Stimulated activated naive B cell treated with anti-CD40 and anti-IgM and Interleukin-4, amounts not matched to agents 10 μg/mL and 1 μg/mL and 100 μg/mL, for 72 hours (primary cell): ENCODE measurements around the gene VWA3B.

Experiments used
- ATAC-seq, 2 donors: fragments of 150-1000 bp; cut with Tn5 transposase; replicated peaks; 2 replicates each; pipeline ENCODE4 v1.10.0; 2021; ENCODE audit warnings: moderate library complexity in 1 of 2
- DNase-seq: peaks from one replicate; pipeline ENCODE4 v3.0.0; 2021
- H3K27ac Mint-ChIP-seq: one replicate; pipeline ENCODE4 v1.8.0; 2022; ENCODE audit warnings: mild to moderate bottlenecking, mixed read lengths
- H3K27me3 Mint-ChIP-seq, 2 donors: one replicate each; pipeline ENCODE4 v1.8.0; 2022; ENCODE audit warnings: mixed read lengths in 2 of 2
- H3K36me3 Mint-ChIP-seq, 2 donors: one replicate each; pipeline ENCODE4 v1.8.0; 2022; ENCODE audit warnings: mixed read lengths in 2 of 2, mild to moderate bottlenecking in 1 of 2
- H3K4me1 Mint-ChIP-seq, 2 donors: one replicate each; pipeline ENCODE4 v1.8.0; 2022; ENCODE audit warnings: mixed read lengths in 2 of 2, mild to moderate bottlenecking in 1 of 2
- H3K4me3 Mint-ChIP-seq, 2 donors: one replicate each; pipeline ENCODE4 v1.8.0; 2022; ENCODE audit warnings: mild to moderate bottlenecking in 2 of 2, mixed read lengths in 2 of 2, moderate library complexity in 1 of 2
- H3K9me3 Mint-ChIP-seq, 2 donors: one replicate each; pipeline ENCODE4 v1.8.0; 2022; ENCODE audit warnings: mixed read lengths in 2 of 2, mild to moderate bottlenecking in 1 of 2

The VWA3B gene

DNA sequence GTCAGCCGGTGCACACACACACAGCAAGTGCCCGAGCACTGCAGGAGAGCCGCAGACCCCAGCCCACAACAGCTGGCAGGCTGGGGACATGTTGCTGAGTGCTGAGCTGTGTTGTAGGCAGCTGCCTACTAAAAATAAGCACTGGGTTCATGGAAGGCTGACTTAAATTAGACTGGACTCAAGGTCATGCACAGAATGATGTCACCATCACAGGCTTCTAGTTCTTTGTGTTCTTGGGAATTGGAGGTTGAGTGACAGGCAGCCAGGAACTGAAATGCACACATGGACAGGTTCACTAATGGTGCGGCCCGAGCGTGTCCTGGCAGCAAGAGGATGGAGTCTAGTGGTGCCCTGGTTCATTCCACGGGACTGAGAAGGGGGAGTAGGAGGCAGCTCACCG, 71.3 kb downstream of the VWA3B start:
- peaks cover 3 to 31% of the 10 kb centered on the region in 2 donors for H3K27me3 Mint-ChIP-seq
- DNase-seq = no peak
- ATAC-seq = no peak

GRCh38 chr2:98160554-98160953, 73.6 kb downstream of the VWA3B start:
- no peak for ATAC-seq
- H3K4me1 Mint-ChIP-seq = peaks cover 0 to 3% of the 10 kb centered on the region in 2 donors
- no peak overlapping the region for H3K27ac Mint-ChIP-seq
- no peaks in the 10 kb centered on the region for H3K9me3 Mint-ChIP-seq
- H3K36me3 Mint-ChIP-seq = no peaks in the 10 kb centered on the region
- peaks cover 7 to 32% of the 10 kb centered on the region in 2 donors for H3K27me3 Mint-ChIP-seq
- no peak overlapping the region for H3K4me3 Mint-ChIP-seq
- DNase-seq = no peak

More for the DNA sequence above, 71.3 kb downstream of the VWA3B start:
- Mint-ChIP-seq H3K27ac (no peak overlapping the region), H3K36me3 (no peaks in the 10 kb centered on the region), H3K4me3 (no peak overlapping the region), H3K4me1 (peaks cover 0 to 3% of the 10 kb centered on the region in 2 donors), H3K9me3 (no peaks in the 10 kb centered on the region)

DNA sequence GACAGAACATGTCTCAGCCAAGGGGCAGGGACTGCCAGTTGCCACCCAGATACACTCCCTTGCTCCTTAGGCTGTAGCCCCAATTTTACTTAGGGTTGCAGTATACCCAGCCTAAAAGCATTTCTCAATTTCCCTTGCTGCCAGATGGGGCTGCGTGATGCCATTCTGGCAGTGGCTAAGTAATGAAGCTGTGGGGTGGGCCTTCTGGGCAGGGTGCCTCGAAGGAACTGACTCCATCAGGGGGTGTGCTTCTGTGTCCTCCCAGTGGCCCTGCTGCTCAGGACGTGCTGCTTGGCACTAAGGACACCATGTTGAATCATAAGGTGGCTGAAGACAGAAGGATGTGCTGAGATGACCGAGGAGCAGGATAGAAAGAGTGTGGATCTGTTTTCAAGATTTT, 74.2 kb downstream of the VWA3B start:
- ATAC-seq = no peak
- Mint-ChIP-seq H3K4me1 (peaks cover 0 to 3% of the 10 kb centered on the region in 2 donors), H3K9me3 (no peaks in the 10 kb centered on the region), H3K4me3 (no peak overlapping the region), H3K36me3 (no peaks in the 10 kb centered on the region), H3K27me3 (peaks cover 7 to 34% of the 10 kb centered on the region in 2 donors), H3K27ac (no peak overlapping the region)
- DNase-seq = no peak

GRCh38 chr2:98164256-98164655, 77.3 kb downstream of the VWA3B start:
- Mint-ChIP-seq H3K27ac (no peak overlapping the region), H3K9me3 (no peaks in the 10 kb centered on the region), H3K27me3 (peaks cover 4 to 37% of the 10 kb centered on the region in 2 donors), H3K4me3 (no peak overlapping the region), H3K4me1 (peaks cover 0 to 2% of the 10 kb centered on the region in 2 donors), H3K36me3 (no peaks in the 10 kb centered on the region)
- DNase-seq (no peak), ATAC-seq (no peak)

GRCh38 chr2:98165516-98166071, 78.6 kb downstream of the VWA3B start:
- peaks cover 8 to 37% of the 10 kb centered on the region in 2 donors for H3K27me3 Mint-ChIP-seq
- DNase-seq (no peak), ATAC-seq (no peak)
- H3K36me3 Mint-ChIP-seq = no peaks in the 10 kb centered on the region
- H3K9me3 Mint-ChIP-seq = no peaks in the 10 kb centered on the region
- H3K27ac Mint-ChIP-seq = no peak overlapping the region
- no peak overlapping the region for H3K4me3 Mint-ChIP-seq
- H3K4me1 Mint-ChIP-seq = peaks cover 0 to 2% of the 10 kb centered on the region in 2 donors

DNA sequence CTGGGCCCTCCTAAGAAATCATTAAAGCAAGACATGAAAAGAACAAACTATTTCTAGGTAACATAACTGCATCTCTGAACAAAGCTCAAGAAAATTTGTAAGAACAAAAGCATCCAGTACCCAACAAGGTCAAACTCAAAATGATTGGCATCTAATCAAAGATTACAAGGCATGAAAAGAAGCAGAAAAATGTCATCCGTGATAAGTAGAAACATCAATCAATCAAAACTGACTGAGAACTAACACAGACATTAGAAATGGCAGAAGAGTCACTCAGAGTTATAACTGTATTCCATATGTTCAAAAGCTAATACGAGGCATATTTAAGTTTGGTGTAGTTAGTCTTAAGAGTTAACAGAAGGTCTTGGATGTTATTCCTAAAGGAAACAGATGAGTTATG, 80.9 kb downstream of the VWA3B start:
- Mint-ChIP-seq H3K4me3 (no peak overlapping the region), H3K36me3 (no peaks in the 10 kb centered on the region), H3K27ac (no peak overlapping the region), H3K4me1 (peaks cover 0 to 2% of the 10 kb centered on the region in 2 donors), H3K27me3 (peaks cover 18 to 40% of the 10 kb centered on the region in 2 donors), H3K9me3 (peaks cover 0 to 3% of the 10 kb centered on the region in 2 donors)
- no peak for DNase-seq
- ATAC-seq = no peak

- no peak overlapping the region for H3K4me3 Mint-ChIP-seq
- ATAC-seq (no peak), DNase-seq (no peak)
- no peak overlapping the region for H3K27ac Mint-ChIP-seq
- H3K27me3 Mint-ChIP-seq = peaks cover 18 to 32% of the 10 kb centered on the region in 2 donors
- no peaks in the 10 kb centered on the region for H3K36me3 Mint-ChIP-seq
- peaks cover 0 to 3% of the 10 kb centered on the region in 2 donors for H3K9me3 Mint-ChIP-seq
- H3K4me1 Mint-ChIP-seq = peaks cover under 1 to 2% of the 10 kb centered on the region in 2 donors
These were observed 83.1 kb downstream of the VWA3B start for GRCh38 chr2:98170076-98170475.

DNA sequence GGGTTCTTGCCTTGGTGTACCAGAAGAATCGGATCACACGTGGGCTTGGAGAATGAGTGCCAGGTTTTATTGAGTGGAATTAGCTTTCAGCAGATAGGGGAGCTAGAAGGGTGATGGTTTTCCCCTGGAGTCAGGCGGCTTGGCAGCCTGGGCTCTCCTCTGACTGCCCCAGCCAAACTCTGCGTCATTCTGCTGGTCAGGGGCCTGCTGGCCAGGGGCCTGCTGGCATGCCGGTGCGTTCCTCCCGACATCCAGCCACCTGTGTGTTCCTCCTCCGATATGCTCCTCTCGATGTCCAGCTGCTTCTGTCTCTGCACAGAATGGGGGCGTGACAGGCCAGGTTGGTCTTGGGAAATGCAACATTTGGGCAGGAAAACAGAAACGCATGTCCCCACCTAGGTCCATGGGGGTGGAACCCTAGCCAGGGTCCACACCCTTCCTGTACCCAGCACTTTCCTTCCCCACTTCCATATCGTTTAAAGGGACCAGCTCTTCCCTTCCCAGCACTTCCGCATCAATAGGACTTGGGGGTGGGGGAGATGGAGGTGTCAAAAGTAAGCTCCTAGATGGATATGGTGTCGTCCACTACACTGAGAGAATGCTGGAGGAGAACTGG, 85.3 kb downstream of the VWA3B start:
- Mint-ChIP-seq H3K4me1 (peaks cover 8 to 10% of the 10 kb centered on the region in 2 donors), H3K36me3 (no peaks in the 10 kb centered on the region), H3K27ac (no peak overlapping the region), H3K27me3 (peaks cover 23 to 30% of the 10 kb centered on the region in 2 donors), H3K4me3 (no peak overlapping the region), H3K9me3 (peaks cover 0 to 3% of the 10 kb centered on the region in 2 donors)
- DNase-seq = no peak
- ATAC-seq = no peak

DNA sequence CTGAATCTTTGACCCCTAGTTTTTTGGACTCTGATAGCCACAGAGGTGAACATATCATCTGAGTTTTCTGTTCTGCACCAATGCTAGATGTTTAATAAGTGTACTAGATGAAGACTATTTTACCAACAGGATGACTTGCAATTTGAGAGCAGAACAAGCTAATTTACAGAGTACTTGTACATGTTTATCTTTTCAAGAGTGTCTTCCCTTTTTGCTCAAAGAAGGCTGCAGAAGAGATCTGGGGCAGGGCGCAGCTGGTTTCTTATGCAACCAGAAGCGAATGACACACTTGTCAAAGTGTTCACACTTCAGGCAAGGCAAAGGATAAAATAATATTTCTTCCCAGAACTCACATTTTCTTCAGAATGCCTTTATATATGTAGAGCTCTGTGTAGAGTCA, 86.0 kb downstream of the VWA3B start:
- Mint-ChIP-seq H3K4me3 (no peak overlapping the region), H3K9me3 (peaks cover 0 to 3% of the 10 kb centered on the region in 2 donors), H3K4me1 (peaks cover 8 to 10% of the 10 kb centered on the region in 2 donors), H3K27me3 (peaks cover 26 to 29% of the 10 kb centered on the region in 2 donors), H3K27ac (no peak overlapping the region), H3K36me3 (no peaks in the 10 kb centered on the region)
- no peak for DNase-seq
- ATAC-seq = no peak

DNA sequence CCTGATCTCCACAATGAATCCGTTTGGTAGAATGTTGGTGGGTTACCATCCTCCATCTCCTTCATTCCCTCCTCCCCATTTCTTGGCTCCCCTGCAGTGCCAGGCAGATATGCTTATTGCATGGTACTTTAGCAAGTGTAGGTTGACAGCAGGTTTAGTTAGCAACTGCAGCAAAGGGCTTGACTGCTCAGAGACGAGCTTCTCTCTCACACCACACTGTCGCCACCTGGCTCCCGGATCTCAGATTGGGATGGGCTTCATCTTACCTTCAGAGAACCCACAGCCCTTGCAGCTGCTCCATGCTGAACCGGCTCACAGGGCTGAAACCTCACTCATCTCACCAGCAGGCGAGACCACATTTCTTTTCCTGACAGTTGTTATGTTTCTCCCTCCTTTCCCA, 88.8 kb downstream of the VWA3B start:
- no peaks in the 10 kb centered on the region for H3K36me3 Mint-ChIP-seq
- peaks cover 9 to 17% of the 10 kb centered on the region in 2 donors for H3K4me1 Mint-ChIP-seq
- H3K4me3 Mint-ChIP-seq = no peak overlapping the region
- no peak overlapping the region for H3K27ac Mint-ChIP-seq
- H3K9me3 Mint-ChIP-seq = peaks cover 0 to 3% of the 10 kb centered on the region in 2 donors
- peak; percentile 45 to 63 for ATAC-seq
- no peak for DNase-seq
- peaks cover 38 to 44% of the 10 kb centered on the region in 2 donors for H3K27me3 Mint-ChIP-seq

DNA sequence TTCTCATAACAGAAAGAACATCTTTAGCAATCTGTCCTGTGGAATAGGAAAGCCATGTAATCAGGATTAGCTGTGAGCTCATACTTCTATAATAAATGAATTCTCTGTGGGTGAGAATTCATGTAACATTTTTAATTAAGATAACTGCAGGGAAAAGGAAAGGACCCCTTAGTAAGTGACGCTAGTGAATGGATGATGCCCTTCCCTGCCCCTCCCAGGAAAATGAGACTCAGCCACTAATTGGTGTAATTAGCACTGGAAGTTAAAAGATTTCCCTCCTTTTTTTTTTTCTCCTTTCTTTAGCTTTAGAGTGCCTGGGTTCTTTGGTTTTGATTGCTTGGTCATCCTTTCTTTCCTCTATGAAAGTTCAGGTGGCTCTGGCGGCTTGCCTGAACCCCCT, 90.3 kb downstream of the VWA3B start:
- ATAC-seq = no peak
- Mint-ChIP-seq H3K36me3 (no peaks in the 10 kb centered on the region), H3K9me3 (no peaks in the 10 kb centered on the region), H3K4me3 (no peak overlapping the region), H3K27ac (no peak overlapping the region), H3K4me1 (peaks cover 13 to 22% of the 10 kb centered on the region in 2 donors), H3K27me3 (peaks cover 27 to 39% of the 10 kb centered on the region in 2 donors)
- no peak for DNase-seq

DNA sequence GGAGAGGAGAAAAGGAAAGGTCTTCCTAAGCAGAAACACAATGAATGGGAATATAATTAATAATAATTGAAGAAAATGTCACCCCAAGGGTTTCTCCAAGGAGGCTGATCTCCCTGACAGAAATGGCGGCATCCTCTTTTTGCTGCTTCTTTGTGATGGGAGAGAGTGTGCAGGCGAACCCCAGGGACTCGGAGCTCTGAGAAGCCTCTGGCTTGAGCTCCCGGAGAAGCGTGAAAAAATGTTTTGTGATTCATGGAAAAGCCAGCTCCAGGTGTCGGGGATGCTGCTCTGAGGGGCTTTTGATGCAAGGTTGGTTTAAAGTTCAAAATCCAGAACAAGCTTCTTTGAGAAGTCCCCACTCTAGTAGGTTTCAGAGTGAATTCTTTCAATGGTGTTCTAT, 91.0 kb downstream of the VWA3B start:
- H3K27ac Mint-ChIP-seq = peak overlapping the region; percentile 25
- H3K4me3 Mint-ChIP-seq = no peak overlapping the region
- no peaks in the 10 kb centered on the region for H3K9me3 Mint-ChIP-seq
- DNase-seq (no peak), ATAC-seq (no peak)
- H3K27me3 Mint-ChIP-seq = peaks cover 27 to 39% of the 10 kb centered on the region in 2 donors
- H3K36me3 Mint-ChIP-seq = no peaks in the 10 kb centered on the region
- peaks cover 13 to 22% of the 10 kb centered on the region in 2 donors for H3K4me1 Mint-ChIP-seq

DNA sequence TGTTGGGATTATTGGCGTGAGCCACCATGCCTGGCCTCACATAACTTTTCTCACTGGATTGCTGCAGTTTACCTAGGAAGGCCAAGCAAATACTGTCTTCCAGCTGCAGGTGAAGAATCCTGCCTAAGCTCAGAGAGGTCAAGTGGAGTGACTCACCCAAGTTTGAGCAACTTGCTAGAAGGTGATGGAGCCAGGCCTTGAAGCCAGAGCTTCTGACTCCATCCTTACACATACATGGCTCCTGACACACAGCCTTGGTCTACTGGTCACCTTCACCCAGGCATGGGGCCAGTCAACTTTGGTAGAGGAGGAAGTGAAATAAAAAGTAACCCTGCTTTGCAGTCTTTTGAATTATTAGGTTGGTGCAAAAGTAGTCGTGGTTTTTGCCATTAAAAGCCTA, 93.5 kb downstream of the VWA3B start:
- Mint-ChIP-seq H3K27me3 (peaks cover 27 to 39% of the 10 kb centered on the region in 2 donors), H3K4me1 (peaks cover 11 to 18% of the 10 kb centered on the region in 2 donors), H3K27ac (no peak overlapping the region), H3K9me3 (no peaks in the 10 kb centered on the region), H3K4me3 (no peak overlapping the region), H3K36me3 (no peaks in the 10 kb centered on the region)
- DNase-seq (no peak), ATAC-seq (peak; percentile 42 to 54)

DNA sequence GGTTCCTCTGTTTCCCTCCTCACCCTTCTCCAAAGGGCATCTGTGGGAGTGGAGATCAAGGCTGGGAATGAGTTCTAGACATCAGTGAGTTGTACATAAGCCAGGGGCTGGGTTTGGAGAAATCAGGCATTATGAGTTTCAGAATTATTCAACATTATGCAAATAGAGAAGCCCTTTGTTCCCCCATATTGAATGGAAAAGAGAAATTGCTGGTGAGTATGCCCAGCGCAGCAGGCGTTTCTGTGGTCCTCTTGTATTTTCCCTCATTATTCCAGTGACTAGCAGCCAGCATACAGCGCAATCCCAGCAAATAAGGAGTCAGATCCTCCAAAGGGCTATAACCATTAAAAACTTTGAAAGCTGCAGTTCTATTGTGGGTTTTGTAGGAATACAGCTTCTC, 94.4 kb downstream of the VWA3B start:
- DNase-seq = no peak
- H3K4me1 Mint-ChIP-seq = peaks cover 8 to 12% of the 10 kb centered on the region in 2 donors
- no peak for ATAC-seq
- H3K9me3 Mint-ChIP-seq = no peaks in the 10 kb centered on the region
- H3K36me3 Mint-ChIP-seq = no peaks in the 10 kb centered on the region
- H3K4me3 Mint-ChIP-seq = no peak overlapping the region
- peaks cover 25 to 37% of the 10 kb centered on the region in 2 donors for H3K27me3 Mint-ChIP-seq
- no peak overlapping the region for H3K27ac Mint-ChIP-seq

DNA sequence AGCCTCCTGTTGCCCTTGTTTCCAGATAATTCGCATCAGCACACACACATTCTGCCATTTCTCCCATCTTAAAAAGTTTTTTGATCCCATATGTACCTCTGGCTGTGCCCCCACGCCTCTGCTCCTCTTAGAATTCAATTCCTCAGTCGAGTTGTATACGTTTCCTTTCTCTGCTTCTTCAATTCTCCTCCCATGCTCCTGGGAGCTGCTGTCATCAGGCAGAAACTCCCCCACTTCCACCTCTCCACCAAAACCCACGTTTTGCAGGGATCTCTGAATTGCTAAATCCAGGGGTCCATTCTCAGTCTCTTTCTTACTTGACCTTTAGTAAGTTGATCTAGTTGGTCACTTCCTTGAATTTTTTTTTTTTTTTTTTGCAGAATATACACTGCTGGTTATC, 98.8 kb downstream of the VWA3B start:
- Mint-ChIP-seq H3K27ac (no peak overlapping the region), H3K27me3 (peaks cover 0 to 4% of the 10 kb centered on the region in 2 donors), H3K9me3 (no peaks in the 10 kb centered on the region), H3K36me3 (no peaks in the 10 kb centered on the region), H3K4me3 (no peak overlapping the region), H3K4me1 (peaks cover 4 to 5% of the 10 kb centered on the region in 2 donors)
- ATAC-seq (no peak), DNase-seq (no peak)
